LHCN-M2 (cell line): ENCODE data around the gene ACSF2. TPM values are rescaled to one million over a fixed set of nuclear protein-coding genes. Genes with fewer than 3 reads are reported as not detected.

Experiments used
- DNase-seq: peaks from one replicate; pipeline ENCODE4 v3.0.0-alpha.2; 2012; ENCODE audit warnings: low read depth
- total RNA-seq: library from RNA; depleted of rRNA; stranded (reverse); fragments of >200 nt; gene quantifications from 2 replicates; pipeline ENCODE4 v1.2.3, GENCODE V29; 2014

Gene ACSF2
- total RNA-seq, 1 experiment from 2014 or later = 16.6 TPM

DNA sequence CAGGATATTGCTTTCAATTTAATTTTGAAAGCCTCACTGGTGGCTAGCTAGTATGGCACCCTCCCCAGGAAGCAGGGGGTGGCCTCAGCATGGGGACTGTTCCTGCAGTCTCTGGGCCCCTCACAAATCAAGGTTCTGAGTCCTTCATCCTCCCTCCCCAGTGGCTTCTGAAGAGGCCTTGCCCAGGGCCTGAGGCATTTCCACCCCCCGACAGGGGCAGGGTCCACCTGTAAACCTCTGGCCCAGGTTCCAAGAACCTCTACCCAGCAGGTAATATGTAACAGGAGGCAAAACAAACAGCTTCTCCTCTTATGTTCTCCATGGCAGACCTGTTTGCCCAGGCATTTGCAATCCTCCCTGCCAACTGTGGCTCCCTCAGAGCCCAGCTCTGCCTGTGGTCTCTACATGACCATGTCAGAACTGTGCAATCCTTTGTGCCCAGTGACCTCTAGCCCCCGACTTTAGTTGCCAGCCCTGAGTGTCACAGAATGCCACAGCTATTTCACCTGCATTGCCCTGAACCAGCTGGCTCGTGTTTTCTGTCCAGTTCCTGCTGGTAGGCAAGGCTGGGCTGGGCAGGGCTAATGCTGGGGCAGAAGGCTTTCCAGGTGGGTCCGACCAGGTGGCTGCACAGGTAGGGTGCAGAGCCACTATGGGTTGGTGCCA lies 14.3 kb downstream of the ACSF2 start:
- no peak for DNase-seq

DNA sequence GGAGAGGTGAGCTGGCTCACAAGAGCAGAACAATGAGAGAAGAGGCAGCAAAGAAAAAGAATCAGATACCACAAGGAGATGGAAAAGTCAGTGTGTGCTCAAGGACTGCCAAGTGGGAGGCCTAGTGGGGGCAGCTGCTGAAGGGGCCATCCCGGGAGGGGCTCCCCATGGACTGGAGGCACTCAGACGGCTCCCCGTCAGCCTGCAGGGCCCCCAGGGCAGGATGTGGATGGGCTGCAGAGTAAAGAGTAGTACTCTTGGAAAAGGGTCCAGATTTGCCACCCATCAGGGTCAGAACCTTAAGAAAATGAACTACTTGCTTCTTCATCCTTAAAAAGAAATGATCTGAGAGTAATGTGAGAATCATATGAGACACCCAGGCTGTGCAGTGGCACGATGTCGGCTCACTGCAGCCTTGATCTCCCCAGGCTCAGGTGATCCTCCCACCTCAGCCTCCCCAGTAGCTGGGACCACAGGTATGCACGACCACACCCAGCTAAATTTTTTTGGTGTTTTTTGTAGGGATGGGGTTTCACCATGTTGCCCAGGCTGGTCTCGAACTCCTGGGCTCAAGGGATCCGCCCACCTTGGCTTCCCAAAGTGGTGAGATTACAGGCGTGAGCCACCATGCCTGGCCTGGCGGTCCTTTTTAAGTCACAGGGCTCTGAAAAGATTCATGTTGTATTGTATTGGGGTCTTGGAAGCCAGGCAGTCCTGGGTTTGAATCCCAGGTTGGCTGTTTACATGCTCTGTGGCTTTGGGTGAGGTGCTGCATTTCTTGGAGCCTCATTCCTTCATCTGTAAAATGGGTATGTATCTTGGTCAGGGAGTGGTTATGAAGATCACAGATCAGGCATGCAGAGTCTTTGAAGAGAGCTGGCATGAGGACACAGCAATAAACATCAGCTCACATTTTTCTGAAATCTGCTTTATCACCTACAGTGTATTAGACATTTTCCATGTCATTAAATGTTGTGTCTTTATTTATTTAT lies 15.1 kb downstream of the ACSF2 start:
- DNase-seq = no peak

DNA sequence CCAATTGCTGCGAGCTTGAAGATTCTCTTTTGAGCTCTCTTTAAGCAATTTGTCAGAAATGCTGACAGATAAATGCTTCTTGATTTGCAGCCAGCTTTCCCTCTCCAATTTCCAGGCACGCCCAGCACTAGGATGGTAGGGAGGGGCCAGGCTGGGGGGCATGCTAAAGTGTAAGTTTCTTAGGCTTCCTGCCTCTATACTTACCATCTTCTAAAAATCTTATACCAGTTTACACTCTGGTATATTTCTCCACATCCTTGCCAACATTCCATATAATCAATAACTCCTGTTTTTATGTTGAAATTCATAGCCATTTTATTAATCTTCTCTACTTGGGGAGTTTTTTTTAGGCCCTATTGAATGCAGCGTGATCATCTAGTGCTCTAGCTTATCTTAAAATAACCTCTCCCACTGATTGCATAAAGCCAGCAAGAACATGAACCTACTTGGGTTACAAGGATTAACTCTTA lies 17.5 kb downstream of the ACSF2 start:
- peak; percentile 10 for DNase-seq

DNA sequence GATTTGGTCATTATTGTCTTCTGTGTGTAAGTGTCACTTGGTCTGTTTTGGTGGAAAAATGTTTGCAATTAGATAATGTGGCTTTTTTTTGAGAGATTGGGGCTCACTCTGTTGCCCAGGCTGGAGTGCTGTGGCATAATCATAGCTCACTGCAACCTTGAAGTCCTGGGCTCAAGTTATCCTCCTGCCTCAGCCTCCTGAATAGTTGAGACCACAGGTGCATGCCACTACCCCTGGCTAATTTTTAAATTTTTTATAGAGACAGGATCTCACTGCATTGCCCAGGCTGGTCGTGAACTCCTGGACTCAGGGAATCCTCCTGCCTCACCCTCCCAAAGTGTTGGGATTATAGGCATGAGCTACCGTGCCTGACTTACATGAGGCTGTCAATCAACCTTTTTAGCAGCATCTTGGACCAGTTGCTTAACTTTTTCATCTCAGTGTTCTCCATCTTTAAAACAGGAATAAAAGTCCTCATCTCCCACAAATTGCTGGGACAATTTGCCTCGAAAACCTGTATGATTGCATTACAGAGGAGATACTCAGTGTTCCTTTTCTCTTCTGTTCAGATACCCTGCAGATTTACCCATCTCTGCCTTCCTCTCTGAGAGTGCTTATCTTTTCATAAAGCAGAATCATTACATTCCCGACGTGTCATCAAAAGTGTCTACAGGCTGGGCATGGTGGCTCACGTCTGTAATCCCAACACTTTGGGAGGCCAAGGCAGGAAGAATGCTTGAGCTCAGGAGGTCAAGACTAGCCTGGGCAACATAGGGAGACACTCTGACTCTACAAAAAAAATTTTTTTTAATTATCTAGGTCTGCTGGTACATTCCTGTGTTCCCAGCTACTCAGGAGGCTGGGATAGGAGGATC lies 19.1 kb downstream of the ACSF2 start:
- DNase-seq = no peak

DNA sequence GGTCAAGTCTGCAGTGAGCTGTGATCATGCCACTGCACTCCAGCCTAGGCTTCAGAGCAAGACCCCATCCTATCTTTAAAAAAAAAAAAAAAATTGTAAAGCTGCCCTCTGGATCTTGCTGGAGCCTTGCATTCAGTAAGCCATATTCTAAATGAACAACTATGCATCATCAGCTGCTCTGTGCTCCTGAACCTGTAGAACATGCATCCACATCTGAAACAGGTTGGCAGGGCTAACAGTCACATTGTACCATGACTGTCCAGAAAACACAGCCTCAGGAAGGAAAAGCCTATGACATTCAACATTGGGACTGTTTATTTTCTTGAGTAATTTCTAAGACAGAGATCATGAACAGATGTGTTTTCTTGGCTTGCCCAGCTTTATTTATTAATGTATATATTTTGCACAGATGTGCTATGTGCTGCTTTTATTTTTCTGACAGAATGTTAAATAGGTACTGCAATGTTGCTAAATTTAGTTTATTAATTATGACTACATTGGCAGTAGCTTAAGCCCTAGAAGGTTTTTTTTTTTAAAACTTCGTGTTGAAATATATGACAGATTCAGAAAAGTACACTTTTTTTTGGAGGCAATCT lies 19.8 kb downstream of the ACSF2 start:
- DNase-seq = no peak

DNA sequence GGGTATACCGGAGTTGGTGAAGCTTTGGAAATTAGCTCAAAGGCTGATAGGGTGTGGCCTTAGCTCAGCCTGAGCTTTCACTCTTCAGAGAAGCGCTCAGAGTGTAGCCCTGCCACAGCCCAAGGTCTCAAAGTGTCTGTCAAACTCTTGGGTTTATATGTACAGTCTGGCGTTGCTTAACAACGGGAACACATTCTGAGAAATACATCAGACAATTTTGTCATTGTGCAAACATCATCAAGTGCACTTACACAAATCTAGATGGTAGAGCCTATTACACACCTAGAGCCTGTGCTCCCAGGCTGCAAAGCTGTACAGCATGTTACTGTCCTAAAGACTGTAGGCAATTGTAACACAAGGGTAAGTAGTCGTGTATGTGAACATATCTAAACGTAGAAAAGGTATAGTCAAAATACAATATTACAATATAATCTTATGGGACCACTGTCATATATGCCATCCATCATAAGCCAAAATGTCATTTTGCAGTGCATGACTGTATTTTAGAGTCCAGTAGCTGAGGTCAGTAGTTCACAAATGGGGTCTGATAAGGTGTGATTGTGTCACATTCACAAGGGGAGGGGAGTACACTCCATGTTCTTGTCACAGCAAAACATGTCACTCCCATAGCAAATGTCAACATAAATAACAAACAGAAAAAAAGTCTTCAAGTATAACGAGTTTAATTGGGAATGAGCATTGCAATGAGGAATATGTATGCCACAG lies 22.0 kb downstream of the ACSF2 start:
- DNase-seq = no peak

DNA sequence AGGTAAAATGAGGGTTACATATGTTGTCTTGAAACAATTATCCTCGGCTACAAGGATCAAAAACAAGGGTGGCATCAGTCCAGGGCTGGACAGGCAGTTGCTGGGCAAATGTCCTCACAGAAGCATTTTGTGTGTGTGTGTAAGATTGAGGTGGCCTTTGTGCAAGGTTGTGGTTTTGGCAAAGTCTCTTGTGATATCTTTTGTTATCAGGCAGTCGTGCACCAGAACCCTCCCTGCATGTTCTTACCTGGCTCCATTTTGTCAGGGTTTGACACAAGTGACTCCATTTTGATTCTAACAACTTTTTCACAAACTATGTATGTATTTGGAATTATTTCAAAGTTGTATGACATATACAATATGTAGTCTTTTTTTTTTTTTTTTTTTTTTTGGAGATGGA lies 22.6 kb downstream of the ACSF2 start:
- DNase-seq = no peak

DNA sequence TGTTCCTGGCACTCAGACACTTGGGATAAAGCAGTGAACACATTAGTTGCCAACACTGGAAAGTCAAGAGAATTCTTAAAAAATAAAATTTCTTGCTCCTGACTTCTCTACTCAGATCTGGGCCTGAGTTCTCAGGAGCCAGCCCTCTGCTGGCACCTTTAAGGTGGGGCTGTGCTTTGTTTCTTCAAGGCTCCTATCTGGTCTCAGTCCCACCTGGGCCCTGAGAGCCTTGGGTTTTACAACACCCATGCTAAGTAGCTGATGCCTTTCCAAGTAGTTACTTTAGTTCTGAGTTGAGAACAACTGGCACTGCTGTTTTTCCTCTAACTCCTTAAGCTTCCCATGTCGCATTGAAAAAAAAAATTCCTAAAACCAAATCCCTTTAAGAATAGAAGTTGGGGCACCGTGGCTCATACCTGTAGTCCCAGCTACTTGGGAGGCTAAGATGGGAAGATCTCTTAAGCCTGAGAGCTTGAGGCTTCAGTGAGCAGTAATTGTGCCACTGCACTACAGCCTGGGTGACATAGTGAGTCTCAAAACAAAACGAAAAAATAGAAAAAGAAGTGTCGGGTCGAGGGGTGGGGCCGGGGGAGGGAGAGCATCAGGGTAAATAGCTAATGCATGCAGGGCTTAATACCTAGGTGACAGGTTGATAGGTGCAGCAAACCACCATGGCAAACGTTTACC lies 26.1 kb downstream of the ACSF2 start:
- DNase-seq = no peak

DNA sequence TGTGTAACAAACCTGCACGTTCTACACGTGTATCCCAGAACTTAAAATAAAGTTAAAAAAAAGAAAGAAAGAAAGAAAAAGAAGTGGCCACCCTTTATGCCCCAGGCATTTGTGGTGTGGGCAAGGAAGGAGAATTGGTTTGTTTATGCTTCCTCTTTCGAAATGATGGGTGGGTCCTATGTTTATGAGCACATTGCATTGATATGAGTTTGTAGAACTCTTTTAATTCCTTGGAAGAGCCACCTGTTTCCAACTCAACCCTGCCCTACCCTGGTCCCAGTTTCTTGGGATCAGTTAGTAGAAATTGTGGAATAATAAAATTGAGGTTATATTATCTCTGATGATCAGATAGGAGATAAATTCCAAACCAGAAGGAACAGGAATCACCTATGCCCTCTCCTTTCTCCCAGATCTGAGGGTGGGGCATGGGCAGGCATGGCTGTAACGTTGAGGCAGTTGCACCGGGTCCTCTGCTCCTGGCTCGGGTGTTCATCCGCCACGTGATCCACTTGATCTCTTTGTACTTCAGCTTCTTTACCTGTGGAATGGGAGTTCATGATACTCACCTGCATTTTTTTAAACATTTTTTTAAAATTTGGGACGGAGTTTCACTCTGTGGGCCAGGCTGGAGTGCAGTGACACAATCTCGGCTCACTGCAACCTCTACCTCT lies 26.7 kb downstream of the ACSF2 start:
- peak; percentile 15 for DNase-seq

DNA sequence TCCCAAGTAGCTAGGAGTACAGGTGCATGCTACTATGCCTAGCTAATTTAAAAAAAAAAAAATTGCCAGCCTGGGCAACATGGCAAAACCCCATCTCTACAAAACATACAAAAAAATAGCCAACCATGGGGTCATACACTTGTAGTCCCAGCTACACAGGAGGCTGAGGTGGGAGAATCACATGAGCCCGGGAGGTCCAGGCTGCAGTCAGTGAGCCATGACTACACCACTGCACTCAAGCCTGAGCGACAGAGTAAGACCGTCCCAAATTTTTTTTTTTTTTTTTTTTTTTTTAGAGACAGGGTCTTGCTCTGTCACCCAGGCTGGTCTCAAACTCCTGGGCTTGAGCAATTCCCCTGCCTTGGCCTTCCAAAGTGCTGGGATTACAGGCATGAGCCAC lies 27.9 kb downstream of the ACSF2 start:
- no peak for DNase-seq

DNA sequence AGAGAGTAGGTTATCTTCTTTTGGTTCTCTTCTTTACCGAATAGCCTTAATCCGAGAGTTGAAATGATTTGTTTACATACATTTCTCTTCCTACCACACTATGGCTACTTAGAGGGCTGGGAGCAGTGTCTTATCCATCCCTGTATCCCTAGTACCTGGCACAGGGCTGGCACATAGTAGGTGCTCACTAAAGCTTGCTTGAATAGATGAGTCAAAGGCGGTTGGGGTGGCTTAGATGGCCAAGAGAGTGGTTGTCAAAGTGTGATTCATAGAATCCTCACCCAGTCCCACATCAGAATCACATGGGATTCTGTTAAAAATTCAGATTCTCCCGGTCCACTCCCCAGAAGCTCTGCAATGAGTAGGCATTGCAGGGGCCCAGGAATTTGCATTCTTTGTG lies 31.6 kb downstream of the ACSF2 start:
- no peak for DNase-seq

DNA sequence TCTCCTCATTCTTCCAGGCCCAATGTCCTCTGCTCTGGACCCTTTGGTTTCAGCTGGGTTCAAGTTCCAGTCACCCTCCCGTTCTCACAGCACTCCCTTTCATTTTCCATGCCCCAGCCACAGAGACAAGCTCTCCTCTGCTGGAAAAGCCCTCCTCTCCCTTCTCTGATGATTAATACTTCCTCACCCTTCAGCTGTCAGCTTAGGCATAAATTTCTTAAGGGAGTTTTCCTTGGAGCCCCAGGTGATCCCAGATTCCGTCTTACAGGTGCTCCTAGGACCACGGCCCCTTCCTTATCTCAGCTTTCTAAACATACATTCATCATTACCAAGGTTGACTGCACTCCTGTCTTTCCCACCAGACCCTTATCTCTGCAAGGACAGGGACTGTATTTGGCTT lies 32.3 kb downstream of the ACSF2 start:
- DNase-seq = no peak

DNA sequence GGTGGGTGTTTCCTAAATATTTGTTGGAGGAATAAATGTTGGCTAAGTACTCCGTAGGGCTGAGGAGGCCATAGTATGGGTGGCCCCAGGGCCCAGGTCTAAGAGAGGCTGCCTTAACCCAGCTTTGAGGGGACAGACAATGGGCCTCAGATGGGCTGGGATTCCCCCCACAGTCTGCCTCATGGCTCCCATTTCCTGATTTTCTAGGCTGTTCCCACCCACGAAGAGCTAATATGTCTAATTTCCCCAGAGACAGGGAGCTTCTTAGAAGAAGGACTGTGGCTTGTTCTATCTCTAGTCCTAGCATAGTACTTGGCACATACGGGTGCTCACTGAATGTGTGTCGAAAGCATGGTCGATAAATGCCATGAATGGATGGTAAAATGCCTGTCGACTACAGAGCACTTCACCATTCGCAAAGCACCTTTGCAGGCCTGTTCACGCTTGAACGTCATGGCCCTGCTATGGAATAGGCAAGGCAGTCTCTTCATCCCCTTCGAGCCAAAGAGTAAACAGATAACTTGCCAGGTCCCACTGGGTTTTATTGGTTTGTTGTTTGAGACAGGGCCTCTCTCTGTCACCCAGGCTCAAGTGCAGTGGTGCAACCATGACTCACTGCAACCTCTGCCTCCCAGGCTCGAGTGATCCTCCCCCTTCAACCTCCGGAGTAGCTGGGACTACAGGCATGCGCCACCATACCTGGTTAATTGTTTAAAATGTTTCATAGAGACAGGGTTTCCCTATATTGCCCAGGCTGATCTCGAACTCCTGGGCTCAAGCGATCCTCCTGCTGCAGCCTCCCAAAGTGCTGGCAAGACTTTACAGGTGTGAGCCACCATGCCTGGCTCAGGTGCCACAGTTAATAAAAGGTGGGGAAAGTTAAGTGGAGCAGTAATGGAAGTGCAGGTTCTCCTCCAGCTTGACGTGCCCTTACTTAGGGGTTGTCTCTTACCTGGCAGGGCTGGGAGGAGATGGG lies 33.0 kb downstream of the ACSF2 start:
- no peak for DNase-seq

DNA sequence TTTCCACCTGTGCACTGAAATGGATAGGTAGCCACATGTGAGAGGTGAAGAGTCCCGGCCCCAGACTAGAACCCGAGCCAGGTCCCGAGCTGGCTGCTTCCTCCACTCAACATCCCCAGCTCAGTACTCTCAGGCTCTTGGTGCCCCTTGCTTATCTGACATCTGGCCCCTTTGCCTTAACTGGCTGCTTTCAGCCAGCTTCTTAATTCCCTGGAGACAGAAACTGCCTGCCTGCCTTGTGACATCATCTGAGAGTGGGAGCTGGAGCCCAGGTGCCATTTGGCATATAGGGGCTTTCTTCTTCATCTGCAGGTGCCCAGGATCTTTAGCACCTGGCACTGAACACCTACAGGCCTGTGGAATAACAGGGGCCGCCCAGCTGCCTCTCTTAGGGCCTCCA lies 33.7 kb downstream of the ACSF2 start:
- no peak for DNase-seq

DNA sequence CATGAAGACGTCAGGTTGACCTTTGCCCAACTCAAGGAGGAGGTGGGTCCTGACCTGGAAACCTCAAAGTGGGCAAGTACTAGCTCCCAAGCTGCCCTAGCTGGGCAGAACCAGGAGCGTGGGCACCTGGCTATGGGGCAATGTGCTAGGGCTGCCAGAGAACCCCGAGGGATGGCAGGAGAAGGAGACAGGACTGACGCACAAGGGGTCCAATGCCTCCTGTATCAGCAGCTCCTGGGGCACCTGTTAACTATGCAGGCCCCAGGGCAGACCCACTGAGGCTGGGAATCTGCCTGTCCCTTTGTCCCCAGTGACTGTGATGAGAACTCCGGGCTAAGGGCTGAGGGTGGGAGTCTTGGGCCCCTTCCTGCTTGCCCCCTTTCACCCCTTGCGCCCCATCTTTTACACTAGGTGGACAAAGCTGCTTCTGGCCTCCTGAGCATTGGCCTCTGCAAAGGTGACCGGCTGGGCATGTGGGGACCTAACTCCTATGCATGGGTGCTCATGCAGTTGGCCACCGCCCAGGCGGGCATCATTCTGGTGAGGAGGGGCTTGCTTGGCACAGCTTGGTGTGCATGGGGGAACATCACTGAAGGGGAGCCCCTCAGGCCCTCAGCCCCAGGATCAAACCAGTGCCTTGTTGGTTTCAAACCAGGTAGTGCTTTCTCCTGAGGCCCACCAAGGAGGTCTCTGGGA lies 35.0 kb downstream of the ACSF2 start:
- no peak for DNase-seq

DNA sequence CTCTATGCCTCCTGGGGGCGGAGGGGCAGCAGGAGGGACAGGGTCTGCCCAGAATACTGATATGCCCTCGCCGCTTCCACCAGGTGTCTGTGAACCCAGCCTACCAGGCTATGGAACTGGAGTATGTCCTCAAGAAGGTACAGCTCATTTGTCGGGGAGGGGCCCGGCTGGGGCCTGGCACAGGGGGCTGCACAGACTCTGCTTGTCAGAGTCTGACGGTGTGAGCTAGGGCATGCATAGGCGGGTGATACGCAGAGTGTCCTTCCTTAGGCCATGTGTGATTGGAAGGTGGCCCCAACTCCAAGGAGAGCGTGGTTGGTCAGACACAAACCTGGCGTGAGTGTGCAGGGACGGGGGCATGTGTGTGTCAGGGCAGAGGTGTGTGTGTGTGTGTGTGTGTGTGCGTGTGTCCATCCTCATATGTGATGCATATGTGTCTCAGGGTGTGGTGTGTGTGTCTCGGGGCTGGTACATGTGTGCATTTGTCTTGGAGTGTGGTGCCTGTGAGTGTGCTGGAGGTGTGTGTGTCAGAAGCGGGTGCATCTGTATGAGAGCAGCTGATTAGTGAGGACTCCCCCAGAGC lies 35.6 kb downstream of the ACSF2 start:
- no peak for DNase-seq

DNA sequence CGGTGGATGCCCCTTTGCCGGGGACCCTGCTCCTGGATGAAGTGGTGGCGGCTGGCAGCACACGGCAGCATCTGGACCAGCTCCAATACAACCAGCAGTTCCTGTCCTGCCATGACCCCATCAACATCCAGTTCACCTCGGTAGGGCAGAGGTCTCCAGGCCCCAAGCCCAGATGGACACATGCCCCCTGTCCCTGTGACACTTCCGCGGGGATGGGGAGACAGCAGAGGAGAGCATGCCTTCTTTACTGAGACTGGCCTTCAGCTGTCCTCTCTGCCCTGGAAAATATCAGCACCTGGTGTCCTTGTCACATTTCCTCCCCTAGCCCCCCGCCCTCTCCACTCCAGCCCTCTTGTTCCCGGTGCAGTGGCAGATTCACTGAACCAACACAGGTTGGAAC lies 36.4 kb downstream of the ACSF2 start:
- DNase-seq = no peak
